RWPE1 (cell line): ENCODE data around the gene APOBEC3H.
"Not testable (repeated sequence)": the region's sequence is repeated elsewhere in the genome, so short reads cannot be mapped to it uniquely, and the experiment has no call there.

Experiments used
- CTCF ChIA-PET: fragments of 350-600 bp; sonication (Branson Sonifier 250); formaldehyde crosslinking; extraction: SDS; loops from one replicate; lab custom pipeline; 2021; lab: Yijun Ruan, JAX
- POLR2A ChIA-PET: fragments of 400-600 bp; formaldehyde crosslinking; extraction: SDS; loops from one replicate; lab custom pipeline; 2020; ENCODE audit warnings: antibody characterized with exemption; ENCODE audit not compliant: low non-redundant PET; lab: Yijun Ruan, JAX
- DNase-seq: peaks from one replicate; pipeline ENCODE4 v3.0.0; 2012; ENCODE audit warnings: low spot score
- H3K27ac ChIP-seq: fragments of 450-650 bp; 2 replicates; pipeline ENCODE4 v1.5.1; 2017
- TF ChIP-seq, protein P1 (sequence below): fragments of 450-650 bp; conservative IDR thresholded peaks from 2 replicates; pipeline ENCODE4 v1.5.1; 2017; ENCODE audit warnings: low read depth, mild to moderate bottlenecking

The APOBEC3H gene

GRCh38 chr22:39068033-39068785 lies 28.8 kb upstream of the APOBEC3H start:
- TF ChIP-seq, protein P1, sequence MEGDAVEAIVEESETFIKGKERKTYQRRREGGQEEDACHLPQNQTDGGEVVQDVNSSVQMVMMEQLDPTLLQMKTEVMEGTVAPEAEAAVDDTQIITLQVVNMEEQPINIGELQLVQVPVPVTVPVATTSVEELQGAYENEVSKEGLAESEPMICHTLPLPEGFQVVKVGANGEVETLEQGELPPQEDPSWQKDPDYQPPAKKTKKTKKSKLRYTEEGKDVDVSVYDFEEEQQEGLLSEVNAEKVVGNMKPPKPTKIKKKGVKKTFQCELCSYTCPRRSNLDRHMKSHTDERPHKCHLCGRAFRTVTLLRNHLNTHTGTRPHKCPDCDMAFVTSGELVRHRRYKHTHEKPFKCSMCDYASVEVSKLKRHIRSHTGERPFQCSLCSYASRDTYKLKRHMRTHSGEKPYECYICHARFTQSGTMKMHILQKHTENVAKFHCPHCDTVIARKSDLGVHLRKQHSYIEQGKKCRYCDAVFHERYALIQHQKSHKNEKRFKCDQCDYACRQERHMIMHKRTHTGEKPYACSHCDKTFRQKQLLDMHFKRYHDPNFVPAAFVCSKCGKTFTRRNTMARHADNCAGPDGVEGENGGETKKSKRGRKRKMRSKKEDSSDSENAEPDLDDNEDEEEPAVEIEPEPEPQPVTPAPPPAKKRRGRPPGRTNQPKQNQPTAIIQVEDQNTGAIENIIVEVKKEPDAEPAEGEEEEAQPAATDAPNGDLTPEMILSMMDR, result no peak
- DNase-seq, result no peak
- ChIA-PET CTCF (no interaction called here), POLR2A (no interaction called here)
- H3K27ac ChIP-seq, result no peak overlapping the region

DNA sequence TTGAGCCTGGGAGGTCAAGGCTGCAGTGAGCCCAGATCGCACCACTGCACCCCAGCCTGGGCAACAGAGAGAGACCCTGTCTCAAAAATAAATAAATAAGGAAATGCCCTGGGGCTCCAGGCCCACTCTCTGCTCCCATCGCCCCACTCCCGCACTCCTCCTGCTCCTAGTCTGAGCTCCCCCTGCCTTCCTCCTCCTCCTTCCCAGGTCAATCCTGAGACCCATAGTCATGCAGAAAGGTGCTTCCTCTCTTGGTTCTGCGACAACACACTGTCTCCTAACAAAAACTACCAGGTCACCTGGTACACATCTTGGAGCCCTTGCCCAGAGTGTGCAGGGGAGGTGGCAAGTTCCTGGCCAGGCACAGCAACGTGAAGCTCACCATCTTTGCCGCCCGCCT lies 26.9 kb upstream of the APOBEC3H start:
- no peak overlapping the region for H3K27ac ChIP-seq

GRCh38 chr22:39072581-39072981 lies 24.5 kb upstream of the APOBEC3H start:
- DNase-seq, CTCF ChIA-PET, POLR2A ChIA-PET, H3K27ac ChIP-seq: not testable (repeated sequence)

More for the DNA sequence above, 26.9 kb upstream of the APOBEC3H start:
- no peak for DNase-seq
- ChIA-PET CTCF (no interaction called here), POLR2A (no interaction called here)
- TF ChIP-seq, protein P1, result no peak

- TF ChIP-seq, protein P1, result no peak
- CTCF ChIA-PET, result no interaction called here
- no peak overlapping the region for H3K27ac ChIP-seq
- DNase-seq, result no peak
- POLR2A ChIA-PET, result no interaction called here
Observed at GRCh38 chr22:39073981-39074380, 23.1 kb upstream of the APOBEC3H start.

- POLR2A ChIA-PET, CTCF ChIA-PET, H3K27ac ChIP-seq: not testable (repeated sequence)
Observed at GRCh38 chr22:39076155-39077025, 20.7 kb upstream of the APOBEC3H start.

GRCh38 chr22:39077026-39077840 lies 19.8 kb upstream of the APOBEC3H start, which contains the start of gene APOBEC3G:
TSS of gene APOBEC3G (plus strand) at chr22:39077275. CDS start at chr22:39077362, 87 bp downstream.
- CTCF ChIA-PET, POLR2A ChIA-PET, DNase-seq: not testable (repeated sequence)
- peak within 1 kb of the TSS; percentile 21; the same call in 1 of the 2 replicates for H3K27ac ChIP-seq

More at GRCh38 chr22:39076155-39077025, 20.7 kb upstream of the APOBEC3H start:
- not testable (repeated sequence) for DNase-seq

DNA sequence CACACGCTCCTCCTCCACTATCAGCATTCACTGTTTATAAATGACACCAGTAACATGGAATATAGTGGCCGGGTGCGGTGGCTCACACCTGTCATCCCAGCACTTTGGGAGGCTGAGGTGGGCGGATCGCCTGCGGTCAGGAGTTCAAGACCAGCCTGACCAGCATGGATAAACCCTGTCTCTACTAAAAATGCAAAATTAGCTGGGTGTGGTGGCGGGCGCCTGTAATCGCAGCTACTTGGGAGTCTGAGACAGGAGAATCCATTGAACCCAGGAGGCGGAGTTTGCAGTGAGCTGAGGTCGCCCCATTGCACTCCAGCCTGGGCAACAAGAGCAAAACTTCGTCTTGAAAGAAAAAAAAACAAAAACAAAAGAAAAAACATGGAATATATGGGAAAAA lies 19.1 kb upstream of the APOBEC3H start:
- POLR2A ChIA-PET, DNase-seq, CTCF ChIA-PET, H3K27ac ChIP-seq: not testable (repeated sequence)

DNA sequence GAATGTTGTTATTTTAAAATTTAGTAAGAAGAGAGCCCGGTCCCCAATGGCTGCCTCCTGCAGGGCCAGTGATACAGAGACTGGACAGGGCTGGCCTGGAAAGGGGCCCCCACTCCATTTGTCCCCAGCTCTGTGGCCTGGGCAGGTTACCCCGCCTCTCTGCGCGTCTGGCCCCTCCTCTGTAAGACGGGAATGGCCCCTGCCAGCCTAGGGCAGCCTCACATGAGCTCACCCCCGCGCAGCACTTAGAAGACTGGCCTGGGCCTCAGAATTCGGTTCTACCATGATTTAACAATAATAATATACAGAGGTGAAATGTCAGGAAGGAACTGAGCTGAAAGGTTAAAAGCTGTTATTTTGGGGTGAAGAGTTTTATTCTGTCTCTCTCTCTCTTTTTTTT lies 18.7 kb upstream of the APOBEC3H start:
- POLR2A ChIA-PET, result no interaction called here
- CTCF ChIA-PET, result no interaction called here

DNA sequence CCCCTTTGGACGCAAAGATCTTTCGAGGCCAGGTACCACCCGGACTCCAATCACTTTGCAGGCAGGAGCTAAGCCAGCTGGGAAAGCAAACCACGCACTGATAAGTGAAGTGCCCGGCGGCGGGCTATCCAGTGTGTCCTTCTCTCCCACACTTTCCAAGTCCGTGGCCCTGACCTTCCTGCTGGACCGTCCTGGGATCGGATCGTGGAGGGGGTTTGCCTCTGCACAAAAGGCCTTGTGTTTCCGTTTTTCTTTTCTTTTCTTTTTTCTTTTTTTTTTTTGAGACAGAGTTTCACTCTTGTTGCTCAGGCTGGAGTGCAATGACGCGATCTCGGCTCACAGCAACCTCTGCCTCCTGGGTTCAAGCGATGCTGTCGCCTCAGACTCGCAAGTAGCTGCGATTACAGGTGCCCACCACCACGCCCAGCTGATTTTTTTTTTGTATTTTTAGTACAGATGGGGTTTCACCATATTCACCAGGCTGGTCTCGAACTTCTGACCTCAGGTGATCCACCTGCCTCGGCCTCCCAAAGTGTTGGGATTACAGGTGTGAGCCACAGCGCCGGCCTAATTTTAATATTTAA lies 17.9 kb upstream of the APOBEC3H start:
- H3K27ac ChIP-seq, POLR2A ChIA-PET, CTCF ChIA-PET, DNase-seq: not testable (repeated sequence)

More for the DNA sequence above, 18.7 kb upstream of the APOBEC3H start:
- DNase-seq, result no peak
- TF ChIP-seq, protein P1, result no peak
- H3K27ac ChIP-seq, result no peak overlapping the region
